Measurements from ENCODE around the gene HNRNPA3. TPM values are rescaled to one million over a fixed set of nuclear protein-coding genes. Genes with fewer than 3 reads are reported as not detected.

Gene HNRNPA3
- total and polyA plus RNA-seq, 2 of the 13 experiments (the other 11 are each of a cell fraction or from before 2014, with no cell fraction given), result 73.3 to 97.7 TPM

DNA sequence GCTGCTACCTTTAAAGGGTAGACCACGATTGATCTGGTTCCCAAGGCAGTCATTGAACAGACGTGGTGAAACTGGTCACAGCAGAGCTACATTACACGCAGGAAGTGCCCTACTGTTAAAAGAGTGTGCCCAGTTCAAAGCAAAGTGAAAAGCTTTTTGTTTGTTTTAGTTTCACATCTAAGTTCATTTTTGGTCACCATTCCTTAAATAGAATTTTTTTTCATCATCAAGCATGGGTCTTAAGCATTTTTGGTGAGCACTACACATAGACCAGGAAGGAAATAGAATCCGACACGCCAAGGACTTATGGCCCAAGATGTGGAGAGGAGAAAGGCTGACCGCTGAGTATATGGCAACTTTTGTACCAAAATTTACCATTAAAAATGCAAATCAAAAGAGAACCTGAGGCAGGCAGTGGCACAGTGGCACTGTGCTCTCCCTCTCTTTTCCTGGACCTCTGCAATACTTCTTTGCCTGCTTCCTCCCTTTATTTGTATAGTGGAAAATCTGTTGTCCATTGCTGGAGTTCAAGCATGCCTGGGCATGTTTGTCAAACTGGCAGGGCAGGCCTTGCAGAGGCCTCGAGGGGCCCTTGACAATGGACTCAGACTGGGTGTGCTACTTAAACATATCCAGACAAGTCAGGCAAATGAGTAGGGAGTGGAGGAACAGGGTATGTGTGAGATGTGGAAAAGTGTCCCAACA lies 42.6 kb upstream of the HNRNPA3 start (continued):
- TF ChIP-seq, protein P1, sequence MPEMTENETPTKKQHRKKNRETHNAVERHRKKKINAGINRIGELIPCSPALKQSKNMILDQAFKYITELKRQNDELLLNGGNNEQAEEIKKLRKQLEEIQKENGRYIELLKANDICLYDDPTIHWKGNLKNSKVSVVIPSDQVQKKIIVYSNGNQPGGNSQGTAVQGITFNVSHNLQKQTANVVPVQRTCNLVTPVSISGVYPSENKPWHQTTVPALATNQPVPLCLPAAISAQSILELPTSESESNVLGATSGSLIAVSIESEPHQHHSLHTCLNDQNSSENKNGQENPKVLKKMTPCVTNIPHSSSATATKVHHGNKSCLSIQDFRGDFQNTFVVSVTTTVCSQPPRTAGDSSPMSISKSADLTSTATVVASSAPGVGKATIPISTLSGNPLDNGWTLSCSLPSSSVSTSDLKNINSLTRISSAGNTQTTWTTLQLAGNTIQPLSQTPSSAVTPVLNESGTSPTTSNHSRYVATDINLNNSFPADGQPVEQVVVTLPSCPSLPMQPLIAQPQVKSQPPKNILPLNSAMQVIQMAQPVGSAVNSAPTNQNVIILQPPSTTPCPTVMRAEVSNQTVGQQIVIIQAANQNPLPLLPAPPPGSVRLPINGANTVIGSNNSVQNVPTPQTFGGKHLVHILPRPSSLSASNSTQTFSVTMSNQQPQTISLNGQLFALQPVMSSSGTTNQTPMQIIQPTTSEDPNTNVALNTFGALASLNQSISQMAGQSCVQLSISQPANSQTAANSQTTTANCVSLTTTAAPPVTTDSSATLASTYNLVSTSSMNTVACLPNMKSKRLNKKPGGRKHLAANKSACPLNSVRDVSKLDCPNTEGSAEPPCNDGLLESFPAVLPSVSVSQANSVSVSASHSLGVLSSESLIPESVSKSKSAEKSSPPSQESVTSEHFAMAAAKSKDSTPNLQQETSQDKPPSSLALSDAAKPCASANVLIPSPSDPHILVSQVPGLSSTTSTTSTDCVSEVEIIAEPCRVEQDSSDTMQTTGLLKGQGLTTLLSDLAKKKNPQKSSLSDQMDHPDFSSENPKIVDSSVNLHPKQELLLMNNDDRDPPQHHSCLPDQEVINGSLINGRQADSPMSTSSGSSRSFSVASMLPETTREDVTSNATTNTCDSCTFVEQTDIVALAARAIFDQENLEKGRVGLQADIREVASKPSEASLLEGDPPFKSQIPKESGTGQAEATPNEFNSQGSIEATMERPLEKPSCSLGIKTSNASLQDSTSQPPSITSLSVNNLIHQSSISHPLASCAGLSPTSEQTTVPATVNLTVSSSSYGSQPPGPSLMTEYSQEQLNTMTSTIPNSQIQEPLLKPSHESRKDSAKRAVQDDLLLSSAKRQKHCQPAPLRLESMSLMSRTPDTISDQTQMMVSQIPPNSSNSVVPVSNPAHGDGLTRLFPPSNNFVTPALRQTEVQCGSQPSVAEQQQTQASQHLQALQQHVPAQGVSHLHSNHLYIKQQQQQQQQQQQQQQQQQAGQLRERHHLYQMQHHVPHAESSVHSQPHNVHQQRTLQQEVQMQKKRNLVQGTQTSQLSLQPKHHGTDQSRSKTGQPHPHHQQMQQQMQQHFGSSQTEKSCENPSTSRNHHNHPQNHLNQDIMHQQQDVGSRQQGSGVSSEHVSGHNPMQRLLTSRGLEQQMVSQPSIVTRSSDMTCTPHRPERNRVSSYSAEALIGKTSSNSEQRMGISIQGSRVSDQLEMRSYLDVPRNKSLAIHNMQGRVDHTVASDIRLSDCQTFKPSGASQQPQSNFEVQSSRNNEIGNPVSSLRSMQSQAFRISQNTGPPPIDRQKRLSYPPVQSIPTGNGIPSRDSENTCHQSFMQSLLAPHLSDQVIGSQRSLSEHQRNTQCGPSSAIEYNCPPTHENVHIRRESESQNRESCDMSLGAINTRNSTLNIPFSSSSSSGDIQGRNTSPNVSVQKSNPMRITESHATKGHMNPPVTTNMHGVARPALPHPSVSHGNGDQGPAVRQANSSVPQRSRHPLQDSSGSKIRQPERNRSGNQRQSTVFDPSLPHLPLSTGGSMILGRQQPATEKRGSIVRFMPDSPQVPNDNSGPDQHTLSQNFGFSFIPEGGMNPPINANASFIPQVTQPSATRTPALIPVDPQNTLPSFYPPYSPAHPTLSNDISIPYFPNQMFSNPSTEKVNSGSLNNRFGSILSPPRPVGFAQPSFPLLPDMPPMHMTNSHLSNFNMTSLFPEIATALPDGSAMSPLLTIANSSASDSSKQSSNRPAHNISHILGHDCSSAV (CRISPR knock-in tag; IDR thresholded peaks at IDR 0.05; ENCODE audit: borderline replicate concordance), result no peak
- TF ChIP-seq ZNF629 (CRISPR knock-in tag; conservative IDR thresholded peaks at IDR 0.05) (no peak), FOXA3 (CRISPR knock-in tag; IDR thresholded peaks at IDR 0.05) (peak; percentile 90), MIXL1 (CRISPR knock-in tag; IDR thresholded peaks at IDR 0.05) (no peak), ZKSCAN5 (CRISPR knock-in tag; IDR thresholded peaks at IDR 0.05) (no peak), KDM3A (CRISPR knock-in tag; IDR thresholded peaks at IDR 0.05; ENCODE audit: low read depth) (no peak; the same call in 1 of the 2 replicates), NFIC (IDR thresholded peaks at IDR 0.05; ENCODE audit: low read length) (peak; percentile 80), BRCA1 (CRISPR knock-in tag; IDR thresholded peaks at IDR 0.05) (no peak), ZKSCAN8 (CRISPR knock-in tag; IDR thresholded peaks at IDR 0.05; ENCODE audit: borderline replicate concordance) (no peak), NCOR1 (IDR thresholded peaks at IDR 0.05; ENCODE audit: borderline replicate concordance, low read length) (no peak), PRMT3 (CRISPR knock-in tag; IDR thresholded peaks at IDR 0.05; ENCODE audit: borderline replicate concordance, low read depth) (no peak), ETV5 (CRISPR knock-in tag; IDR thresholded peaks at IDR 0.05; ENCODE audit: borderline replicate concordance) (peak; percentile 59; the same call in 1 of the 2 replicates), ZNF781 (CRISPR knock-in tag; IDR thresholded peaks at IDR 0.05; ENCODE audit: borderline replicate concordance, not compliant biosample characterization) (peak; percentile 91), ZNF432 (CRISPR knock-in tag; IDR thresholded peaks at IDR 0.05; ENCODE audit: borderline replicate concordance) (no peak), POGZ (CRISPR knock-in tag; IDR thresholded peaks at IDR 0.05) (peak; percentile 76; the same call in 1 of the 2 replicates), ZFP36 (IDR thresholded peaks at IDR 0.05; ENCODE audit: borderline replicate concordance, low read depth, low read length, partially characterized antibody) (no peak)
- TF ChIP-seq, protein P2, sequence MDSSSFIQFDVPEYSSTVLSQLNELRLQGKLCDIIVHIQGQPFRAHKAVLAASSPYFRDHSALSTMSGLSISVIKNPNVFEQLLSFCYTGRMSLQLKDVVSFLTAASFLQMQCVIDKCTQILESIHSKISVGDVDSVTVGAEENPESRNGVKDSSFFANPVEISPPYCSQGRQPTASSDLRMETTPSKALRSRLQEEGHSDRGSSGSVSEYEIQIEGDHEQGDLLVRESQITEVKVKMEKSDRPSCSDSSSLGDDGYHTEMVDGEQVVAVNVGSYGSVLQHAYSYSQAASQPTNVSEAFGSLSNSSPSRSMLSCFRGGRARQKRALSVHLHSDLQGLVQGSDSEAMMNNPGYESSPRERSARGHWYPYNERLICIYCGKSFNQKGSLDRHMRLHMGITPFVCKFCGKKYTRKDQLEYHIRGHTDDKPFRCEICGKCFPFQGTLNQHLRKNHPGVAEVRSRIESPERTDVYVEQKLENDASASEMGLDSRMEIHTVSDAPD (CRISPR knock-in tag; IDR thresholded peaks at IDR 0.05), result no peak
- TF ChIP-seq, protein P3, sequence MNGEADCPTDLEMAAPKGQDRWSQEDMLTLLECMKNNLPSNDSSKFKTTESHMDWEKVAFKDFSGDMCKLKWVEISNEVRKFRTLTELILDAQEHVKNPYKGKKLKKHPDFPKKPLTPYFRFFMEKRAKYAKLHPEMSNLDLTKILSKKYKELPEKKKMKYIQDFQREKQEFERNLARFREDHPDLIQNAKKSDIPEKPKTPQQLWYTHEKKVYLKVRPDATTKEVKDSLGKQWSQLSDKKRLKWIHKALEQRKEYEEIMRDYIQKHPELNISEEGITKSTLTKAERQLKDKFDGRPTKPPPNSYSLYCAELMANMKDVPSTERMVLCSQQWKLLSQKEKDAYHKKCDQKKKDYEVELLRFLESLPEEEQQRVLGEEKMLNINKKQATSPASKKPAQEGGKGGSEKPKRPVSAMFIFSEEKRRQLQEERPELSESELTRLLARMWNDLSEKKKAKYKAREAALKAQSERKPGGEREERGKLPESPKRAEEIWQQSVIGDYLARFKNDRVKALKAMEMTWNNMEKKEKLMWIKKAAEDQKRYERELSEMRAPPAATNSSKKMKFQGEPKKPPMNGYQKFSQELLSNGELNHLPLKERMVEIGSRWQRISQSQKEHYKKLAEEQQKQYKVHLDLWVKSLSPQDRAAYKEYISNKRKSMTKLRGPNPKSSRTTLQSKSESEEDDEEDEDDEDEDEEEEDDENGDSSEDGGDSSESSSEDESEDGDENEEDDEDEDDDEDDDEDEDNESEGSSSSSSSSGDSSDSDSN (CRISPR knock-in tag; IDR thresholded peaks at IDR 0.05), result peak; percentile 46; the same call in 1 of the 2 replicates

Data from HepG2 (cell line).